ENCODE data around the gene SH3PXD2A. TPM values are rescaled to one million over a fixed set of nuclear protein-coding genes. Genes with fewer than 3 reads are reported as not detected.

The SH3PXD2A gene
- total RNA-seq, 2 donors from 2014 or later: 62.6 to 93.6 TPM

DNA sequence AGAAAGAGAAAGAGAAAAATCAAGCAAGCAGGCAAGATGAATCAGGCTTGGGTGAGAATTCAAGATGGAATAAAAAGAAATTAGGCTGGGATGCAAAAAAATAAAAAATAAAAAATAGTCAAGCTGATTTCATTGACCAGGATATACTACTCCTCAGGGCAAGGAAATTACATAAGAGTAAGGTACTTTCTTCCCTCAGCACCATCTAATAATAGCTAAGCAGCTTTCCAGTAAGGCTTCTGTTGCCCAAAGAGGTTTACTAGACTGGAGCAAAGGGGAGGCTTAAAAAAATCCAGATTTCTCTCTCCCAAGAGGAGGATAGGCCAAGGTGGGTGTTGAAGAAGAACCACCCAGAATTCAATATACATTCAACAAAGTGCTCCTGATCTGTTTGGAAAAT, 268.3 kb downstream of the SH3PXD2A start:
- intact Hi-C loops (cut with DNase I): no loop called here
- DNase-seq (ENCODE audit: low spot score): no peak

DNA sequence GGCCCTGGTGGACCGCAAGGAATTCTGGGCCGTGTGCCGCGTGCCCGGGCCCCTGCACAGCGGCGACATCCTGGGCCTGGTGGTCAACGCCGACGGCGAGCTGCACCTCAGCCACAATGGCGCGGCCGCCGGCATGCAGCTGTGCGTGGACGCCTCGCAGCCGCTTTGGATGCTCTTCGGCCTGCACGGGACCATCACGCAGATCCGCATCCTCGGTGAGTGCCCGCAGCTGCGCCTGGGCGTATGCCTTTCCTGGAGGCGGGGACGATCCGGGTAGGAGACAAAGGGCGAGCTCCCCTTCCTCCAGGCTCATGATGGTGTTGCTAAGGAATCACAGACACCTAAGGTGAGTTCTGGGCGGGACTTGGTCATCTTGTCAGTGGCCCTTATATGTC, 270.4 kb downstream of the SH3PXD2A start:
- DNase-seq (ENCODE audit: low spot score): no peak
- intact Hi-C loops (cut with DNase I): no loop called here

DNA sequence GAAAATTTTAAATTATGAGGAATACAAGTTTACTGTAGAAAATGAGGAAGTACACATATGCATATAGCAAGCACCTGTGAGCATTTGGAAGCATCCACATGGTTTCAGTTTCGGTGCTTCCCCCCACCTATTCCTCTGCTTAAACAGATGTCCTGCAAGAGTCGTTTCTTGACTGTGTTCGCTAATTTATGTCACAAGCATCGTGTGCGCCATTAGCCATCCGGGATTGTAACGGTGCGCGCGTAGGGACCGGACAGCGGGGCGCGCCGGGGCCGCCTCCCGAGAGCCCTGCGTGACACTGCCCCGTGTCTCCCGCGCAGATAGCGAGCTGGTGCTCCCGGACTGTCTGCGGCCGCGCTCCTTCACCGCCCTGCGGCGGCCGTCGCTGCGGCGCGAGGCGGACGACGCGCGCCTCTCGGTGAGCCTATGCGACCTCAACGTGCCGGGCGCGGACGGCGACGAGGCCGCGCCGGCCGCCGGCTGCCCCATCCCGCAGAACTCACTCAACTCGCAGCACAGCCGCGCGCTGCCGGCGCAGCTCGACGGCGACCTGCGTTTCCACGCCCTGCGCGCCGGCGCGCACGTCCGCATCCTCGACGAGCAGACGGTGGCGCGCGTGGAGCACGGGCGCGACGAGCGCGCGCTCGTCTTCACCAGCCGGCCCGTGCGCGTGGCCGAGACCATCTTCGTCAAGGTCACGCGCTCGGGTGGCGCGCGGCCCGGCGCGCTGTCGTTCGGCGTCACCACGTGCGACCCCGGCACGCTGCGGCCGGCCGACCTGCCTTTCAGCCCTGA, 271.0 kb downstream of the SH3PXD2A start:
- intact Hi-C loops (cut with DNase I): no loop called here
- DNase-seq (ENCODE audit: low spot score): no peak

DNA sequence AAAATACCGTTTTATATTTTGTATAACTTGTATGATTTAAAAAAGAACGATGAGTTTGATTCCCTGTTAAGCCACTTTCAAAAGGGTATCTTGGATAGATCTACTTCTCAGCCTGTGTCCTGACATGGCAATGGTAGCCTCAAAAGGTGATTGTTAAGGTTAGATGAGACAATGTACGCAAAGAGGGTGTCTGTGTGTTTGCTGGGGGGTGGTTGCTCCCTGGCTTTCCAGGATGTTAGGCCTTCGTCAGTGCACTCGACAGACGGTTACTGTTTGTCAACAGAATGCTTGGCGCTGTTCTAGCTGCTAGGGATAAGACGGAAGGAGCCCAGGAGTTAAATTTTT, 271.5 kb downstream of the SH3PXD2A start:
- intact Hi-C loops (cut with DNase I): no loop called here
- no peak for DNase-seq (ENCODE audit: low spot score)

DNA sequence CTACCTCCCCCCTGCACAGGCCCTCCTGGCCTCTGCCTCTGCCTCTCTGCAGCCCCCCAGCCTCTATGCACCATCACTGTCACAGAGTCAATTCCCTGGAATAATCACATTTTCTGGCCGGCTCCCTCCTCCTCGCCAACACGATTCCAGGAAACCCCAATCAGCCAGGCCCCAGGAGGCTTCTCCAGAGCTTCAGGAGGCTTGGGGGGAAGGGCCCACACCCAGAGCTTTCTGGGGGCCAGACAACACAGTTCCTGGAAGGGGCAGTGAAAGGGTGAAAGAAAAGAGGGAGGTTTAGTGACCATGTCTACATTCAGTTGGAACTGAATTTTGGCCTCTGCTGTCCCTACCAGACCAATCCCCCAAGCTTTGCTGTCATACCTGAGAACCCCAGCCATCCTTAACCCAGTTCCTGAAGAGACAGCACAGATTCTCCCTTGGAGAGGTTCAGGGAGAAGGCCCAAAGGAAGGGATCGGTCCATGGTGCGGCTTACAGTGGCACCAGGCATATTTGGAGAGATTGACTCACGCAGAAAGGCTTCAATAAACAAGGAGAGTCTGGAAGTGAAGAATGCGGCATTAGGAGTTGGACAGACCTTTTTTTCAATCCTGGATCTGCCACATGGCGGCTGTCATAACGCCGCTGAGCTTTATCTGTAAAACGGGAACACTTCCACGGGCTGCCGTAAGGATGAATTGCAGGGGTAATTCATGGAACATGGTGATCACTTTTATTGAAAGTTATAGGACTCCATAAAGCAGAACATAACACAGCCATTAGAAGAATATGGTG, 272.8 kb downstream of the SH3PXD2A start:
- no peak for DNase-seq (ENCODE audit: low spot score)
- intact Hi-C loops (cut with DNase I): no loop called here

DNA sequence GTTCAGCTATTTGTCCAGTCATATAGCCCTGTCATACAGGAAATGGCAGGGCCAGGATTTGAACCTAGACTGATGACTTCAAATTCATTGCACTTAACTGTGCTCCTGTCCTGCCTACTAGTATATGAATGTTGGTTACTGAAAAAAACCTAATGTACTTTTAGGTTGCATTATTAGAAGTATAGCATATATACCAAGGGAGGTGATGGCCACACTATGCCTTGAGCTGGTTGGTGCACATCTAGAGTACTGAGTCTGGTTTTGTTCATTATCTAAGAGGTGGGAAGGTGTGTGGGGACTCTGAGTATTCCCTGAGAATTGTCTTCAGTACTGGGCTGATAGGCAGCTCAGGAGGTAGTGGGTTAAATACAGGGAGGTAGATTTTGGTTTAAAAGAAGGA, 273.9 kb downstream of the SH3PXD2A start:
- DNase-seq (ENCODE audit: low spot score): no peak
- intact Hi-C loops (cut with DNase I): no loop called here

DNA sequence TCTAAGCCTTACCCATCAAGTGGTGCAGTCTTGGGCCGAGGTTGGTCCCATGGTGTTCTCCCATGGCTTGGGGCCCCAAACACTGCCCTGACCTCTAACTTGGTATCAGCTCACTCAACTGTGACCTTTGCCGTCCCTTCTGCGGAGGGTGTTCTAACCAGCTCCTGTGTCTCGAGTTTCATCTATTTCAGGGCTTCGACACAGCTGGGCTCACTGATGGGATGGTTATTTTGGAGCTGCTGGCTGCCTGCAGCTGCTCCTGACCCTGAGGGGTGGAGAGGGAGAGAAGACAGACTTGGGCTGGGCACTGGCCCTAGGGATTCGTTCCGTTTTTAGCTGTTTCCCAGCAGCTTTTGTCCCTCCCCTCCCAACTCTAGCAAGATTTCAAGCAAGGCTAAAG, 274.9 kb downstream of the SH3PXD2A start:
- DNase-seq (ENCODE audit: low spot score): no peak
- intact Hi-C loops (cut with DNase I): no loop called here

DNA sequence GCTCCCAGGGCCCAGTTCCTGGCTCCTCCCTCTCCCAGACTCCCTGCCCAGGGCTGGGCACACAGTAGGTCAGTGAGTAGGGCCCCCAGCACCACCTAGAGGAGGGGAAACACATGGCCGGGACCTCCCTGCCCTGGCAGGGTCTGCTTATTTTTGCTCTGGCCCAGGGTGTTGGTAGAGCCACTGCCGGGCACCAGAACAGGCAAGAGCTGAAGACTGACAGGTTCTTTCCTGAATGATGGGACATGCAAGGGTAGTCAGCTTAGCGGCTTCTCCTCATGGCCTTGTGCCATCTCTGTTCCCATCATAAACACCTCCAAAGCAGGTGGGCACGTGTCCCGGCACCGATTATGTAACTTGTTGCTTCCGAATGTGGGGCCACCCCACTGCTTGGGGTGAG, 275.4 kb downstream of the SH3PXD2A start:
- intact Hi-C loops (cut with DNase I): no loop called here
- DNase-seq (ENCODE audit: low spot score): no peak

DNA sequence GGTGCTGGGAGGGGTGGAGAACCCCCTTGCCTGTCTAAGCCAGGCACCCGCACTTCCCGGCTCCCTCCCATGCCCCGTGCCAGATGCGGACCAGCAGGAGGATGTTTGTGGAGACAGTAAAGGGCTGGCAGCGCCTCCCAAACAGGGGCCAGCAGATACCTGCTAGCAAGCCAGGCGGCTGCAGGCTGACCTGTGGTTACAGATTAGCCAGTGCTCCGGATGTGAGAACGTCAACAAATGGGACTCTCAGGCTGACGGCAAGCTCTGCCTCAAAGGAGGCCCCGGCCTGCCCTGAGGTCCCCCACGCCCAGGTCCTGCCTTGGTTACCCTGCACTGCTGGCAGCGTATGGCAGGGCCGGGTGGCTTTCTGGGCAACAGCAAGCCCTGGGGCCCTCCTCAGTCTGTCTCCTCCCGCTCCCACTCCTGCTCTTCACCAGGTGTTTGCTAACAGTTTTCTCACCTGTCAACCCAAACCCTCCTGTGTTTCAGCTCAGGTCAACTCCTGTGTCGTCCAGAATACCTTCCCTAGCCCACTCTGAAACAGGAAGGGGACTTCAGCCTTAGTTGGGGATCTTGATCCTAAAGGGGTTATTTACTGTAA, 276.5 kb downstream of the SH3PXD2A start:
- intact Hi-C loops (cut with DNase I): loop anchor here in 1 of 2 donors (2.0 kb wide), 1 partner anchor 70 kb away; no protein-coding TSS in a partner anchor
- no peak for DNase-seq (ENCODE audit: low spot score)

DNA sequence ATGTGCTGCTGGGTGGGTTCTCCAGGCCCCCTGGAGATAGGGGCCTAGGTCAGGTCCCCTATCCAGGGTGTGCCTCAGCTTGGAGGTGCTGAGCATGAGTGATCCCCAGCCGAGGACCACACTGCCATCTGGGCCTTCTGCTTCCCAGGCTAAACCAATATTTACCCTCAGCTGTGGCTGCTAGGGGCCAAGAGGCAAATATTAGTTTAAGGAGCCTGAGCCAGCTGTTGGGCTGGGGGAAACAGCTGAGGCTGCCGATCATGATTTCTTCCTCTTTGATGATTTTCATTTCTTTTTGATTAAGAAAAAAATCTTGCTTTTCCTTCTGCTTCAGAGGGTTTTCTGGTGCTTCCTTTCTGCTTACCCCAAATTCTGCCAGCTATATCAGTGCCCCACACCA, 278.5 kb downstream of the SH3PXD2A start:
- DNase-seq (ENCODE audit: low spot score): no peak
- intact Hi-C loops (cut with DNase I): no loop called here

DNA sequence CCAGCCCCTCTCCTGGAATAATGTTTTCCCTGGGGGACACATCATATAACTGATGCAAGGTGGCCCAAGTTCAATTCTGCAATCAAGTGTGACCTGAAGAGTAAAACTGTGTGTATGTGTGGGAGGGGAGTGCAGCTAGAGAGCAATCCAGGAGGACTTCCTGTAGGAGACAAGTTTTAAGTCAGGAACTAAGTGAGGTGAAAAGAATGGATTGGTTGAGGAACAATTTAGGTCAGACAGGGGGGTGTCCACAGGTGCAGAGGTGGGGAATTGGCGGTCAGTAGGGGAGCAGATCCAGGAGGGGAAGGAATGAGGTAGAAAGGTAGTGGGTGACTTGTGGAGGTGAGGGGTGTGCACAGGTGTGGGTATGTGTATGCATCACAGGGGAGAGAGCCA, 279.3 kb downstream of the SH3PXD2A start:
- no peak for DNase-seq (ENCODE audit: low spot score)
- intact Hi-C loops (cut with DNase I): no loop called here

DNA sequence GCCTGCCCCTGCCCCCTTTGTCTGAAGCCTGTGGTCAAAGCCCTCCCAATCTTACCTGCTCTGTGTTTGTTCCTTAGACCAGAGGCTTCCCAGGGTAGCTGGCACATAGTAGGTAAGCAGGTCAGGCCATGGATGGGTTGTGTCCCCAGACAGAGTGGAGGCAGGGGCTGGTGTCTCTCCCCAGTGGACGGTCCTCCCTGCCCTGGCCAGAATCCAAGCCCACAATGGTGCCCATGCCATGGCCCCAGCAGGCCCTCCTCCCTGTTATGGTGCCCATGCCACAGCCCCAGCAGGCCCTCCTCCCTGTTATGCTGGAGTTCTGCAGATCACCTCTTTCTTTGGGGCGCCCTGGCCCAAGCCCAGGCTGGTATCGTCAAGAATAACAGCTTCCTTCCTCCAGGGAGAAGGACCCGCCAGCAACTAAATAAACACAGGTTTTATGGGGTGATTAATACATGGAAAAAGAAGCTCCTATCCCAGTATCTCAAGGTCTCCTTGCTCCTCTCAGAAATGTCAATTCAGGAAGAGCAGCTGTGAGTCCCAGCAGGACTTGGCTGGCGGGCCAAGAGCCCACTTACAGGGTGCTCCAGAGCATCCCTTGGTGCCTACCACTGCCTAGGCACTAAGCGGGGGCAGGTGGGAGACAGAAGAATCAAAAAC, 279.8 kb downstream of the SH3PXD2A start:
- DNase-seq (ENCODE audit: low spot score): no peak
- intact Hi-C loops (cut with DNase I): no loop called here

DNA sequence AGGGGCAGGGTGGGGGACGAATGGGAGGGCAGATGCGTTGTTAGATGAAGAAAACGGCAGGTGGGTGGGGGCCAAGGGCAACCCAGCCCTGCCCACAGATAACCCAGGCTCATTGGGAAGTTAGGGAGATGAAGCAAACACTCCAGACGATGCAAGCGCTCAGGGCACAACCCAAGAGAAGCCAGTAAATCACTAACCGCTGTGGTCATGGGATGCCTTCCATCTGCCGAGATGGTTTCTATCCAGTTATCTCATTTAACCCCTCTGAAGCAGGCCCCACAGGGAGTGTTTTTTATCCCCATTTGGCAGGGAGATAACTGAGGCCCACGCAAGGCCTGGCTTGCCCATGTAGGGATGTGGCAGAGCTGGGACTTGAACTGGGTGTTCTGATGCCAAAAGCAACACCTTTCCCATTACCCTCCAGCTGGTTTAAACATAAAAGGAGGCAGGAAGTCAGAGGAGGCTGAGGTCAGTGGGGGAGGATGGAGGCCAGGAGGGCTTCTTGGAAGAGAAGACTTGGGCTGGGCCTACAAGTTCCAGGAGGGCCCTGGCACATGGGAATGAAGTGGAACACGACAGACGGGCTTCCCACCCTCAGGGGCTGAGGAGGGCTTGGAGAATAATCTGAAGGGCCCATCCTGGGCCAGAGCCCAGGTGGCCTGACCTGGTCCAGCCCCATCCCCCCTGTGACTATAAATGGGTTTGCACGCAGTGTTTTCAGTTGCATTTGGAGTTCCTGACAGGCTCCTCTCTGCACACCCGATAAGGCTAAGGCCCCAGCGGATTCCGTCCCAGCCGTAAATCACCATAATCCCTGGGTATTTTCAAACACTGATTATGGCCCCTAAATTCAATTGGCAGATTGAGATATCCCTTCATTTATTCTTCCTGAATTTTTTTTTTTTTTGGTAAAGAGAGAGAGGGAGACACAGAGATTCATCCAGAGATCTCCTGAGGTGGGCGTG, 281.0 kb downstream of the SH3PXD2A start:
- no peak for DNase-seq (ENCODE audit: low spot score)
- intact Hi-C loops (cut with DNase I): no loop called here

DNA sequence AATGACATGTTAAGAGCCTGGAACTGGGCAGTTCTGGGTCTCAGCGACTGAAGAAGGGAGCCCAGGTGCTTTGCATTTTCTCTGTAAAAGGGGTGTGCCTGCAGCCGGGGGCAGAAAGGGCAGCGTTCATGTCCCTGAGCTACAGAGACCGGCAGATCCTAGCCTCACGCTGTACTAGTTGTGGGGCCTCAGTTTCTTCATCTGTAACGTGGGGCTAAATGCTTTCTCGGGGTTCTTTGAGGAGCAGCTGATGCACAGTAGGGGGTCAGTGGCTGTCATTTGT, 282.2 kb downstream of the SH3PXD2A start:
- intact Hi-C loops (cut with DNase I): no loop called here
- DNase-seq (ENCODE audit: low spot score): no peak

DNA sequence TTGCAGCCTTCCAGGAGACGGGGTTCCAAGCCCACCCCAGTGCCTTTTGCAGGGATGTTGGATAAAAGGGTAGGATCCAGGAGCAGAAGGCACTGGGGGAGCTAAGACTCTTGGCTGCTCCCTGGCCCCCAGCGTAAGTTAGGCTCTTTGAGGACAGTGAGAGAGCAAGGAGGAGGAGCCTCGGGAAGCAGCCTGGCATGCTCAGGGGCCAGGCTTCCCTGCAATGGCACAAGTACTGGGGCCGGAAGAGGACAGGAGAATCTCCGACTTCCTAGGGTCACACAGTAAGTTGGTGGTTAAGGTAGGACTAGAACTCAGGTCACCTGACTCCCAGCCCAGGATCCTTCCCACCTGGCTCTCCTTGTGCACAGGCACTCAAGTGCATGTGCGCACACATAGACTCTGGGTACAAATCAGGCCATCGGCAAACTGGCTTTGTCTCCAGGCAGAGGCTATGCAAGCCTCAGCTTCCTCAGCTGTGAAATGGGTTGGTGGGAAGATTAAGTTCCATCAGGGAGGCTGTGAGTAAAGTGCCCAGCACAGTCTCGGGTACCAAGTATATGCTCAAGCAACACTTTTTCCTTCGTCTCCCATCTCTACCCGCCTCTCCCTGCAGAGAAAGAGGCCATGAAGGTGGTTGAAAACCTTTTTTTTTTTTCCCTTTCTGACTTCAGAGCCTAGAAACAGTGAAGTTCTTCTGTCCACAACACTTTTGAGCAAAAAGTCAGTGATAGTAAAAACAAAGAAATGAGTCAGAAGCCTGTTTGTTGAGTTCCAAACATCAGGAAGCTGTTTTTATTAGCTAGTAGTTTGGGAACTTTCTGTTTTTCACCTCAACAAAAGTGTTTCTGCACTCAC, 282.8 kb downstream of the SH3PXD2A start:
- intact Hi-C loops (cut with DNase I): no loop called here
- no peak for DNase-seq (ENCODE audit: low spot score)

DNA sequence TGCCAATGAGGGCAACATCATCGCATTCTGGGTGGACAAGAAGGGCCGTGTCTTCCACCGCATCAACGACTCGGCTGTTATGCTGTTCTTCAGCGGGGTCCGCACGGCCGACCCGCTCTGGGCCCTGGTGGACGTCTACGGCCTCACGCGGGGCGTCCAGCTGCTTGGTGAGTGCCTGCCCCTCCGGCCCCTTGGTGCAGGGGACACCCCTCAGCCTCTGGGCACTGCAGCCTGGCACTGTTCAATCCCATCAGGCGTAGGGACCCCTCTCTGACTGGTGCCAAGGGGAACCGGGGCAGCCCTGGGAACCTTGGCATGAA, 283.8 kb downstream of the SH3PXD2A start:
- intact Hi-C loops (cut with DNase I): no loop called here
- DNase-seq (ENCODE audit: low spot score): no peak

DNA sequence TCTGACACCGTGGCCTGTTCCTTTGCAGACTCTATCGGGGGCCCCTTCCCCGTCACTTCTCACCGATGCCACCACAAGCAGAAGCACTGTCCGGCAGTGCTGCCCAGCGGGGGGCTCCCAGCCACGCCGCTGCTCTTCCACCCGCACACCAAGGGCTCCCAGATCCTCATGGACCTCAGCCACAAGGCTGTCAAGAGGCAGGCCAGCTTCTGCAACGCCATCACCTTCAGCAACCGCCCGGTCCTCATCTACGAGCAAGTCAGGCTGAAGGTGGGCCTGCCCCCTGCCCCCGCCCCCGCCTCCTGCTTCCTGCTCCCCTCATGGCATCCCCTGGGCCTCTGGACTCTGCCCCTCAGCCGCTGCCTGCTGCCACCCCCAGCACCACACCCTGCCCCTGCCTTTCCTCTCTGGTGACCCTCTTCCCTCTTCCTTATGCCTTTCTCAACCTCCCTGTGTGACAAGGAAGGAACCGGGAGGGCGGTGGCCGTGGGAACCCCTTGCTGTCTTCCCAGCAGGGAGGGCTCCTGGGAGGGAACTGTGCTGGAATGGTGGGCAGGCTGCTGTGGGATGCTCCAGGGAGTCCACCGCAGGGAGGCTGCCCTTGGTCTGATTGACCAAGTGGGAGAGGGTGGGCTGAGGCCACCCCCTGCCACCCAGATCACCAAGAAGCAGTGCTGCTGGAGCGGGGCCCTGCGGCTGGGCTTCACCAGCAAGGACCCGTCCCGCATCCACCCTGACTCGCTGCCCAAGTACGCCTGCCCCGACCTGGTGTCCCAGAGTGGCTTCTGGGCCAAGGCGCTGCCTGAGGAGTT, 284.3 kb downstream of the SH3PXD2A start:
- no peak for DNase-seq (ENCODE audit: low spot score)
- intact Hi-C loops (cut with DNase I): no loop called here

DNA sequence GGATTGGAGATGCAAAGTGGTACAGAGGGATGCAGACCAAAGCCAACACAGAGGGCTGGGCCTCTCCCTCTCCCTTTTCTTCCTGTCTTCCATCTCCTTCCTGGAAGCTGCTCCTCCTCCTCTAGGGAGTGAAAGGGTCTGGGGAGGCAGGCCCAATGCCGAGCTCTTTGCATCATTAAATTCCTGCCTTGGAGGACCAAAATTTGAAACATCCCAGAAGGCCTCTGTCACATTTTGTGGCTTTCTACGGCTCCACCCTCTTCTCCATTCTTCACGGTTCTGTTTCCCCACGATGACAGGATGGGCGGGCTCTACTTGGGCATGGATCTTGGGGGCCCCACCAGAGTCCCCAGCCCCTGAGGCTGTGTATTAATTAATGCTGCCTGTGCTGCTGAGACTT, 285.5 kb downstream of the SH3PXD2A start:
- intact Hi-C loops (cut with DNase I): no loop called here
- no peak for DNase-seq (ENCODE audit: low spot score)
